Immature natural killer cell (primary cell): ENCODE measurements around the gene ELL3. TPM values are rescaled to one million over a fixed set of nuclear protein-coding genes. Genes with fewer than 3 reads are reported as not detected.
"Not testable (repeated sequence)": the region's sequence is repeated elsewhere in the genome, so short reads cannot be mapped to it uniquely, and the experiment has no call there.

Source experiments
- DNase-seq, 3 donors: peaks; one replicate each; pipeline ENCODE4 v3.0.0; 2022; ENCODE audit warnings: mixed read lengths in 1 of 3
- H3K27ac Mint-ChIP-seq, 6 donors: one replicate each; pipeline ENCODE4 v1.8.0; 2020; ENCODE audit warnings: mixed read lengths in 6 of 6, mild to moderate bottlenecking in 5 of 6, inconsistent platforms in 4 of 6, moderate library complexity in 3 of 6
- H3K27me3 Mint-ChIP-seq, 3 donors: one replicate each; pipeline ENCODE4 v1.8.0; 2020 to 2021; ENCODE audit warnings: low read depth in 3 of 3, mild to moderate bottlenecking in 3 of 3, mixed read lengths in 3 of 3, moderate library complexity in 3 of 3, inconsistent platforms in 1 of 3
- H3K36me3 Mint-ChIP-seq, 3 donors: one replicate each; pipeline ENCODE4 v1.8.0; 2020; ENCODE audit warnings: mixed read lengths in 3 of 3, inconsistent platforms in 2 of 3, mild to moderate bottlenecking in 2 of 3
- H3K4me1 Mint-ChIP-seq, 2 donors: one replicate each; pipeline ENCODE4 v1.8.0; 2020; ENCODE audit warnings: inconsistent platforms in 2 of 2, mild to moderate bottlenecking in 2 of 2, mixed read lengths in 2 of 2, moderate library complexity in 1 of 2
- H3K4me3 Mint-ChIP-seq, 5 donors: one replicate each; pipeline ENCODE4 v1.8.0; 2020; ENCODE audit warnings: mild to moderate bottlenecking in 5 of 5, mixed read lengths in 5 of 5, inconsistent platforms in 3 of 5, moderate library complexity in 3 of 5
- H3K9me3 Mint-ChIP-seq, 6 donors: one replicate each; pipeline ENCODE4 v1.8.0; 2020; ENCODE audit warnings: mild to moderate bottlenecking in 6 of 6, mixed read lengths in 6 of 6, inconsistent platforms in 4 of 6, moderate library complexity in 3 of 6
- polyA plus RNA-seq, 3 donors: library from polyadenylated mRNA; unstranded; fragments of 300-500 nt; fragmentation: Illumina TruSeq; gene quantifications; one replicate each; pipeline ENCODE4 v1.2.3, GENCODE V29; 2021

The ELL3 gene
- polyA plus RNA-seq, 3 donors from 2014 or later, result 0.78 to 1.4 TPM; not detected in 1

DNA sequence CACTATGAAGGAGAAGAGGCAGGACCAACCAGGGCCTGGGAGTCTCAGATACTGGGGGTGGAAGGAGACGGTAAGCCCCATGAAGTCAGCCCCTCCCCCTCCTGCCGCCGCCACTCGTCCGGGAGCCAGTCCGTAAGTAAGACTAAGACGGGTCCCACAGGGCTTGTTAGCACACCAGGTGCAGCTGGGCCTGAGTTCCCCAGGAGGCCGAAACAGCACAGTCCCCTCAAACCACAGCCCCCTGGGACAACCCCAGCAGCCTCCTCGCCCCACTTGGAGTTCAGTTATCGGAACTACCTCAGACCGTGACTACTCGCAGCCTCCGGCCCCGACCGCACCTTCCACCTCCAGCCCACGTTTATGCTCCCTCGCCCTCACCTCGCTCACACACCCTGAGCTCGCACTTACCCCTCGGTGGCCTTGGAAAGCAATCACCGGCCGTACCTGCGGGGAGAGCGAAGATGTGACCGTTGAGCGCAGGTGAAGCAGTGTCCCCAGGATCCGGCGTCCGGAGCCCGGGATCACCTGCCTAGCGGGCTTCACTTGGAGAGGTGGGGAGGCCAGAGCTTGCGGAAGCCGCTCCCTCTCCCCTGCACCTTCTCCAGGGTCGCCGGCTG lies 557 bp downstream of the ELL3 start:
- DNase-seq, result no peak
- peak overlapping the region; percentile 92 to 95 (median 93) for H3K4me3 Mint-ChIP-seq
- H3K27me3 Mint-ChIP-seq, result peaks cover 8 to 24% (median 14%) of the 10 kb centered on the region in 3 donors
- H3K27ac Mint-ChIP-seq, result peak overlapping the region in 3 of 6 donors; percentile 11 to 79 (median 42)
- H3K4me1 Mint-ChIP-seq, result peaks cover 19 to 23% of the 10 kb centered on the region in 2 donors
- peaks cover 0 to 16% (median 10%) of the 10 kb centered on the region in 3 donors for H3K36me3 Mint-ChIP-seq
- H3K9me3 Mint-ChIP-seq, result no peaks in the 10 kb centered on the region

DNA sequence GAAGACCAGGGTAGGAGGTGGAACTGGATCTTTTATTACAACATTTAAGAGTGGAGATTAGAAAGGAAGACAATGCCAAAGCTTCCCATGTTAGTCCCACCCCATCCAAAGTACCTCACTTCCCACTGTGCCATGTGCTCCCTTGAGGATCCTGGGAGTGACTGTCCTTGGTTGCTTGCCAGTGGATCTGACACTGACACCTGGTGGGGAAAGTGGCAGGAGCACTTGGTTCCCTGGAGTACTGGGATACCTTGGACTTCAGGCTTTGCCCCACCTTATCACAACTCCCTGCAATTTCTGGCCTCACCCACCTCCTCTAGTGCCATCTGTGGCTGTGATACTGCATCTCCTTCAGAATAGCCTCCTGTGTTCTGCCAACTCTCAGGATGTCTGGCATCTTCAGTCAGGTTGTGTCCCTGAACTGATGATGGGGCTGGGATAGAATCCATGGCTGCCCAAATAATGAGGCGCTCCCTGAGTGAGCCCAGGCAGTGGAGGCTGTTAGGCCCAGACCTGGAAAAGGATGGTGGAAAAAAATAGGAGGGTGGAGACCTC lies 1.3 kb downstream of the ELL3 start:
- H3K4me1 Mint-ChIP-seq, result peaks cover 19 to 23% of the 10 kb centered on the region in 2 donors
- no peaks in the 10 kb centered on the region for H3K9me3 Mint-ChIP-seq
- DNase-seq, result no peak
- H3K4me3 Mint-ChIP-seq, result peak overlapping the region; percentile 13 to 95 (median 92)
- peaks cover 8 to 27% (median 14%) of the 10 kb centered on the region in 3 donors for H3K27me3 Mint-ChIP-seq
- H3K27ac Mint-ChIP-seq, result peak overlapping the region in 4 of 6 donors; percentile 30 to 79 (median 57)
- peaks cover 0 to 24% (median 10%) of the 10 kb centered on the region in 3 donors for H3K36me3 Mint-ChIP-seq

- Mint-ChIP-seq H3K36me3 (peaks cover 4 to 38% (median 21%) of the 10 kb centered on the region in 3 donors), H3K9me3 (no peaks in the 10 kb centered on the region), H3K27me3 (peaks cover 8 to 29% (median 14%) of the 10 kb centered on the region in 3 donors), H3K27ac (peak overlapping the region; percentile 26 to 72 (median 40)), H3K4me1 (peaks cover 18 to 23% of the 10 kb centered on the region in 2 donors), H3K4me3 (no peak overlapping the region)
- DNase-seq, result no peak
Measured at GRCh38 chr15:43774062-43774461, 2.7 kb downstream of the ELL3 start.

DNA sequence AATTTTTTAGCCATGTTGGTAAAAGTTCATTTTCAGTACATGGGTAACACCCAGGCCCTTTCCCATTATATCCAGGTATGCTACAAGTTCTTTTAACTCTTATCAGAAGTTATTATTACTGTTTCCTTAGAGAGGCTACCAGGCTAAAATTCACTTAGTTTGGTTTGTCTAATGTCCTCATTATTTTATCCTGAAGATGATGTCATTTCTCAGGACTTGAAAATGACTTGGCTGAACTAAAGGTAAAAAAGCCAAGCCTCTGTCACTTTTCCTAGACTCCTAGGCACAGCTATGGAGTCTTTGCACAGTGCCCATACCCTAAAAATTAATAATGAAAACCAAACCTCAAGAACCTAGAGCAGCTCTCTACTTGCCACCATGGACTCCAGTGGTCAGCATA lies 4.1 kb downstream of the ELL3 start:
- peaks cover 10 to 25% (median 12%) of the 10 kb centered on the region in 3 donors for H3K27me3 Mint-ChIP-seq
- H3K9me3 Mint-ChIP-seq, result no peaks in the 10 kb centered on the region
- peaks cover 11 to 15% of the 10 kb centered on the region in 2 donors for H3K4me1 Mint-ChIP-seq
- DNase-seq, result no peak
- no peak overlapping the region for H3K4me3 Mint-ChIP-seq
- no peak overlapping the region for H3K27ac Mint-ChIP-seq
- peaks cover 4 to 43% (median 26%) of the 10 kb centered on the region in 3 donors for H3K36me3 Mint-ChIP-seq

- H3K4me1 Mint-ChIP-seq, result peaks cover 4 to 8% of the 10 kb centered on the region in 2 donors
- peak overlapping the region in 1 of 6 donors; percentile 43 for H3K27ac Mint-ChIP-seq
- peaks cover 4 to 44% (median 26%) of the 10 kb centered on the region in 3 donors for H3K36me3 Mint-ChIP-seq
- no peaks in the 10 kb centered on the region for H3K9me3 Mint-ChIP-seq
- no peak overlapping the region for H3K4me3 Mint-ChIP-seq
- no peak for DNase-seq
- peaks cover 3 to 19% (median 5%) of the 10 kb centered on the region in 3 donors for H3K27me3 Mint-ChIP-seq
Measured at GRCh38 chr15:43771816-43772215, 5.0 kb downstream of the ELL3 start.

DNA sequence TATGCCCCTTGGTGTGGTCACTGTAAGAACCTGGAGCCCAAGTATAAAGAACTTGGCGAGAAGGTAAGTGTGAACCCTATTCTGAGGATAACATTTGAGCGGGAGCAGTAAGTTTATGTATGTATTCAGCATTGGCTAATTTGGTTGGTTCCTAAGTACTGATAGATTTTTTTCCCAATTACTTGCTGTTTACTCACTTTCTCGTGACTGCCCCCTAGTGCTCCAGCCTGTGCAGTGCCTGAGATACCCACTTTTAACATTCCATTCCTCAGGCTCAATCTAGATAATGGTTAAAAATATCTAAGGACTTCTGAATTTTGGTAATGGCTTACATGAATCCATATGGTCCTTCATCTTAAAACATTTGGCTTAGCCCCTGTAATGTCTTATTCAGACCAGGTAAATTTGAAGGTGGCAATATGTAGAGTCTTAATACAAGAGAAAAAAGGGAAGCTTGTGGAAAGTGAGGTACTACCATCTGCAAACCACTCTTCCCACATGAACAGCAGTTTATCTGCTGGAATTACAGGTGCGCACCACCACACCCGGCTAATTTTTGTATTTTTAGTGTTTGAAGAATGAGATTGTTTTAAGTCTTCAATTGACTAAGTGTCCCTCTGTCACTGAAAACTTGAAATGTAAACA lies 7.1 kb downstream of the ELL3 start:
- peak; percentile 49 to 56 (median 50) for DNase-seq
- H3K4me1 Mint-ChIP-seq, result peaks cover 2 to 8% of the 10 kb centered on the region in 2 donors
- no peaks in the 10 kb centered on the region for H3K9me3 Mint-ChIP-seq
- H3K27me3 Mint-ChIP-seq, result peaks cover 3 to 12% (median 3%) of the 10 kb centered on the region in 3 donors
- H3K4me3 Mint-ChIP-seq, result no peak overlapping the region
- H3K36me3 Mint-ChIP-seq, result peaks cover 10 to 58% (median 36%) of the 10 kb centered on the region in 3 donors
- peak overlapping the region in 5 of 6 donors; percentile 18 to 76 (median 74) for H3K27ac Mint-ChIP-seq

- no peak for DNase-seq
- no peaks in the 10 kb centered on the region for H3K9me3 Mint-ChIP-seq
- peak overlapping the region in 3 of 6 donors; percentile 55 to 90 (median 76) for H3K27ac Mint-ChIP-seq
- H3K27me3 Mint-ChIP-seq, result peaks cover 0 to 3% (median 3%) of the 10 kb centered on the region in 3 donors
- H3K4me1 Mint-ChIP-seq, result peaks cover 0 to 9% of the 10 kb centered on the region in 2 donors
- peaks cover 19 to 49% (median 25%) of the 10 kb centered on the region in 3 donors for H3K36me3 Mint-ChIP-seq
- no peak overlapping the region for H3K4me3 Mint-ChIP-seq
Measured at GRCh38 chr15:43763819-43764446, 12.8 kb downstream of the ELL3 start.

DNA sequence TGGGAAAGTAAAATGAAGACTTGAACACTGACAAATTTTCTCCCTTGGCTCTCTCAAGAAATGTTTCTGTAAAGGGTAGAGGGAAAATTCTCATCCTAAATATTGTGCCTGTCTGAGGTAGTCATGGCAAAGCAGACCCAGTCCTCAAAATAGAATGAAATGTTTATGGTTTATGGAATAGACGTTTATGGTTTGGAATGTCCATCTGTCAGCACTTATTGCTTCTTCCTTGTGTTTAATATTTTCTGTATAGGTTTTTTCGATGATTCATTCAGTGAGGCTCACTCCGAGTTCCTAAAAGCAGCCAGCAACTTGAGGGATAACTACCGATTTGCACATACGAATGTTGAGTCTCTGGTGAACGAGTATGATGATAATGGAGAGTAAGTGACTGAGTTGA lies 13.9 kb downstream of the ELL3 start:
- no peak for DNase-seq
- Mint-ChIP-seq H3K27ac (peak overlapping the region in 2 of 6 donors; percentile 17 to 66), H3K27me3 (peaks cover 0 to 5% (median 2%) of the 10 kb centered on the region in 3 donors), H3K4me3 (no peak overlapping the region), H3K36me3 (peaks cover 19 to 47% (median 22%) of the 10 kb centered on the region in 3 donors), H3K4me1 (peaks cover 0 to 9% of the 10 kb centered on the region in 2 donors), H3K9me3 (no peaks in the 10 kb centered on the region)

DNA sequence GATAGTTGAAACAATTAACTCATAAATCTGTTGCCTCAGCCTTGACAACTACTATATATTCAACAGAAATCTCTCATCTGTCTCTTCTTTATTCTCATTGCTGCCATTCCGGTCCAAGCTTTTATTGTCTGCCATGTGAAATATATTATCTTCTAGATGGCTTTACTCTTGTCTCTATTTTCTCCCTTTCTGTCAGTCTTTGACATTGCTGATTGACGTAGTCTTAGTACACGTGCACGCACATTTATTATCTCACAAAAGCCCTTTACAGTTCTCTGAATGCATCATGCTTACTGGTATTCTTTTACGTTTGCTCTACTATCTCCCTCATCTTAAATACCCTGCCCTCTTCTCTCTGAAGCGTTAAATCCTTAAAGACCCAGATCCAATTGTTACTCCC lies 24.9 kb downstream of the ELL3 start:
- peak overlapping the region; percentile 7 to 85 (median 46) for H3K4me3 Mint-ChIP-seq
- H3K9me3 Mint-ChIP-seq, result no peaks in the 10 kb centered on the region
- peaks cover 4 to 7% (median 6%) of the 10 kb centered on the region in 3 donors for H3K36me3 Mint-ChIP-seq
- H3K27me3 Mint-ChIP-seq, result peaks cover 2 to 10% (median 5%) of the 10 kb centered on the region in 3 donors
- no peak for DNase-seq
- H3K27ac Mint-ChIP-seq, result peak overlapping the region; percentile 36 to 97 (median 90)
- peaks cover 56 to 69% of the 10 kb centered on the region in 2 donors for H3K4me1 Mint-ChIP-seq

- Mint-ChIP-seq H3K4me3 (peak overlapping the region; percentile 74 to 89 (median 80)), H3K27ac (peak overlapping the region; percentile 86 to 97 (median 90)), H3K27me3 (peaks cover 9 to 24% (median 11%) of the 10 kb centered on the region in 3 donors), H3K36me3 (no peaks in the 10 kb centered on the region), H3K4me1 (peaks cover 63 to 69% of the 10 kb centered on the region in 2 donors), H3K9me3 (no peaks in the 10 kb centered on the region)
- DNase-seq, result peak; percentile 79 to 84 (median 83)
Measured at GRCh38 chr15:43749690-43750345, 26.9 kb downstream of the ELL3 start.

DNA sequence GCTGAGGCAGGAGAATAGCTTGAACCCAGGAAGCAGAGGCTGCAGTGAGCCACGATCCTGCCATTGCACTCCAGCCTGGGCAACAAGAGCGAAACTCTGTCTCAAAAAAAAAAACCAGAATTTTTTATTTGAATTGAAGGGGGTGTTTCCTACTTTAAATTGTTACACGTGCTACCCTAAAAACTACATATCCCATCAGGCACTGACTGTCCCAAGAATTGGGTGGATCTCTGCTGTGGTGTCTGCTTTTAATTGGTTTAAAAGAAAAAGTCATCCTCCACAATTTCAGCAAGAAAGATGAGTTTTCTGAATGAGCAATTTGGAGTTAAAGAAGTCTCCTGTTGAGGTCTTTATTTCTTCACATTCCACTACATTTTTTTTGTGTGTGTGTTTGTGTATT lies 28.4 kb downstream of the ELL3 start:
- Mint-ChIP-seq H3K4me1 (peaks cover 58 to 65% of the 10 kb centered on the region in 2 donors), H3K4me3 (peak overlapping the region; percentile 89 to 98 (median 93))
- DNase-seq, result peak in 2 of 3 donors; percentile 14 to 30

GRCh38 chr15:43746903-43747309 lies 29.9 kb downstream of the ELL3 start:
- peak overlapping the region; percentile 89 to 98 (median 93) for H3K4me3 Mint-ChIP-seq
- H3K27me3 Mint-ChIP-seq, result peaks cover 7 to 28% (median 11%) of the 10 kb centered on the region in 3 donors
- not testable (repeated sequence) for DNase-seq, H3K9me3 Mint-ChIP-seq, H3K36me3 Mint-ChIP-seq
- peak overlapping the region; percentile 90 to 99 (median 98) for H3K27ac Mint-ChIP-seq
- peaks cover 45 to 50% of the 10 kb centered on the region in 2 donors for H3K4me1 Mint-ChIP-seq

More for the DNA sequence above, 28.4 kb downstream of the ELL3 start:
- Mint-ChIP-seq H3K27me3 (peaks cover 9 to 28% (median 11%) of the 10 kb centered on the region in 3 donors), H3K27ac (peak overlapping the region; percentile 89 to 99 (median 96)), H3K9me3 (no peaks in the 10 kb centered on the region), H3K36me3 (no peaks in the 10 kb centered on the region)
